HepG2 (cell line): ENCODE results near the gene MSI2. TPM values are rescaled to one million over a fixed set of nuclear protein-coding genes. Genes with fewer than 3 reads are reported as not detected.

Source experiments
- AFF4 ChIP-seq: sonication (generic); formaldehyde crosslinking; IDR thresholded peaks from 2 replicates; pipeline ENCODE4 v1.4.0; 2020; ENCODE audit warnings: missing genetic modification reagents
- ARNT ChIP-seq: fragments of 450-650 bp; IDR thresholded peaks from 2 replicates; pipeline ENCODE4 v1.6.1; 2017
- ATM ChIP-seq: fragments of 450-650 bp; IDR thresholded peaks from 2 replicates; pipeline ENCODE4 v1.7.1; 2017; ENCODE audit warnings: mild to moderate bottlenecking, borderline replicate concordance
- MAZ ChIP-seq, 2 experiments: sonication (generic) in 1 of 2; formaldehyde crosslinking in 1 of 2; IDR thresholded peaks; 2 replicates each; pipeline versions ENCODE4 v1.5.0 to v1.6.1; 2012 to 2020; ENCODE audit warnings: low read depth in 2 of 2, mild to moderate bottlenecking in 2 of 2, borderline replicate concordance in 1 of 2, improper control_type of control experiment in 1 of 2, low read length in 1 of 2, missing genetic modification reagents in 1 of 2, moderate library complexity in 1 of 2
- NCOA2 ChIP-seq: sonication (generic); formaldehyde crosslinking; IDR thresholded peaks from 2 replicates; pipeline ENCODE4 v1.8.0; 2022; ENCODE audit warnings: inconsistent platforms
- TFE3 ChIP-seq: IDR thresholded peaks from 2 replicates; pipeline ENCODE4 v1.6.1; 2016
- THRA ChIP-seq: sonication (generic); formaldehyde crosslinking; IDR thresholded peaks from 2 replicates; pipeline ENCODE4 v1.4.0; 2020; ENCODE audit warnings: missing genetic modification reagents, borderline replicate concordance
- TRIM24 ChIP-seq: sonication (generic); formaldehyde crosslinking; IDR thresholded peaks from 2 replicates; pipeline ENCODE4 v1.8.0; 2022; ENCODE audit warnings: mild to moderate bottlenecking, missing genetic modification reagents
- WIZ ChIP-seq: sonication (generic); formaldehyde crosslinking; IDR thresholded peaks from 2 replicates; pipeline ENCODE4 v1.5.1; 2020; ENCODE audit warnings: mild to moderate bottlenecking, missing genetic modification reagents
- ZNF609 ChIP-seq: sonication (generic); formaldehyde crosslinking; IDR thresholded peaks from 2 replicates; pipeline ENCODE4 v1.4.0; 2020; ENCODE audit warnings: mild to moderate bottlenecking, missing genetic modification reagents, borderline replicate concordance
- ZNF652 ChIP-seq: IDR thresholded peaks from 2 replicates; pipeline ENCODE4 v1.6.1; 2016; ENCODE audit warnings: low read depth, borderline replicate concordance
- ZNF775 ChIP-seq: sonication (generic); formaldehyde crosslinking; IDR thresholded peaks from 2 replicates; pipeline ENCODE4 v1.4.0; 2020; ENCODE audit warnings: missing genetic modification reagents, mild to moderate bottlenecking, moderate library complexity, borderline replicate concordance
- ZNF800 ChIP-seq: sonication (generic); formaldehyde crosslinking; IDR thresholded peaks from 2 replicates; pipeline ENCODE4 v1.4.0; 2020; ENCODE audit warnings: missing genetic modification reagents
- polyA plus RNA-seq, 8 experiments: library from polyadenylated mRNA; depleted of rRNA in 3 of 8; stranded (reverse) in 7 of 8; unstranded in 1 of 8; fragments of >200 nt; fragmentation: Illumina TruSeq in 4 of 8; extraction: Trizol in 4 of 8; gene quantifications; 2 replicates each; pipeline versions ENCODE4 v1.2.1 to v1.2.3, GENCODE V29; 2011 to 2016; ENCODE audit warnings: low read depth in 4 of 8, missing spikeins in 1 of 8, mixed read lengths in 1 of 8; ENCODE audit not compliant: insufficient read depth in 1 of 8
- total RNA-seq, 5 experiments: library from RNA; depleted of rRNA; stranded (reverse); fragments of >200 nt; fragmentation: Illumina TruSeq; extraction: Trizol; gene quantifications; 2 replicates each; pipeline ENCODE4 v1.2.3, GENCODE V29; 2016; ENCODE audit warnings: low read depth in 1 of 5

Gene MSI2
- total and polyA plus RNA-seq, 2 of the 13 experiments (the other 11 are each of a cell fraction or from before 2014, with no cell fraction given) = 77.5 to 78.4 TPM

- TF ChIP-seq TRIM24 (CRISPR knock-in tag) (peak; percentile 99), ZNF800 (CRISPR knock-in tag) (peak; percentile 97), ZNF775 (CRISPR knock-in tag) (peak; percentile 90), AFF4 (no peak), ZNF652 (peak; percentile 81), TFE3 (CRISPR knock-in tag) (peak; percentile 96), ZNF609 (CRISPR knock-in tag) (peak; percentile 100), NCOA2 (peak; percentile 100), THRA (CRISPR knock-in tag) (peak; percentile 98), WIZ (no peak), ATM (no peak), ARNT (no peak), MAZ (IDR thresholded peaks at IDR 0.05; ENCODE audit: borderline replicate concordance, low read depth, low read length) (peak; percentile 94), MAZ (CRISPR knock-in tag; IDR thresholded peaks at IDR 0.05; ENCODE audit: low read depth) (peak; percentile 97)
Measured at GRCh38 chr17:57561072-57561861, 304.9 kb downstream of the MSI2 start (continued).
